HepG2 (cell line): ENCODE measurements around the gene GEMIN2. TPM values are rescaled to one million over a fixed set of nuclear protein-coding genes. Genes with fewer than 3 reads are reported as not detected.
A peak's percentile ranks its signal among the peaks of the same experiment; 100 is the strongest.

Experiments used
- ARNT ChIP-seq: fragments of 450-650 bp; IDR thresholded peaks from 2 replicates; pipeline ENCODE4 v1.6.1; 2017
- CCAR2 ChIP-seq: fragments of 200-400 bp; formaldehyde crosslinking; optimal IDR thresholded peaks from 2 replicates; pipeline ENCODE3; 2018; ENCODE audit warnings: low read depth, mild to moderate bottlenecking, low read length, moderate library complexity
- EEA1 ChIP-seq: sonication (generic); formaldehyde crosslinking; IDR thresholded peaks from 2 replicates; pipeline ENCODE4 v1.5.1; 2020; ENCODE audit warnings: mild to moderate bottlenecking, missing genetic modification reagents, borderline replicate concordance
- HES4 ChIP-seq: sonication (generic); formaldehyde crosslinking; IDR thresholded peaks from 2 replicates; pipeline ENCODE4 v1.9.0; 2021; ENCODE audit warnings: mild to moderate bottlenecking, missing genetic modification reagents, borderline replicate concordance
- MEIS1 ChIP-seq: sonication (generic); formaldehyde crosslinking; IDR thresholded peaks from 2 replicates; pipeline ENCODE4 v1.9.0; 2021; ENCODE audit warnings: mild to moderate bottlenecking, missing genetic modification reagents, moderate library complexity, borderline replicate concordance
- NFIB ChIP-seq: sonication (generic); formaldehyde crosslinking; IDR thresholded peaks from 2 replicates; pipeline ENCODE4 v1.9.0; 2021; ENCODE audit warnings: missing genetic modification reagents, mild to moderate bottlenecking, borderline replicate concordance
- PRPF4 ChIP-seq: fragments of 200-400 bp; formaldehyde crosslinking; IDR thresholded peaks from 2 replicates; pipeline ENCODE4 v1.6.1; 2016; ENCODE audit warnings: low read length, low read depth; ENCODE audit not compliant: poor library complexity, severe bottlenecking
- STAT6 ChIP-seq: sonication (generic); formaldehyde crosslinking; IDR thresholded peaks from 2 replicates; pipeline ENCODE4 v1.4.0; 2020; ENCODE audit warnings: missing genetic modification reagents, mild to moderate bottlenecking, borderline replicate concordance
- TSC22D2 ChIP-seq: sonication (generic); formaldehyde crosslinking; IDR thresholded peaks from 2 replicates; pipeline ENCODE4 v1.5.1; 2020; ENCODE audit warnings: missing genetic modification reagents, mild to moderate bottlenecking, borderline replicate concordance
- ZFP37 ChIP-seq: sonication (generic); formaldehyde crosslinking; IDR thresholded peaks from 2 replicates; pipeline ENCODE4 v1.4.0; 2020; ENCODE audit warnings: missing genetic modification reagents, borderline replicate concordance
- ZNF101 ChIP-seq: sonication (generic); formaldehyde crosslinking; IDR thresholded peaks from 2 replicates; pipeline ENCODE4 v1.4.0; 2020; ENCODE audit warnings: mild to moderate bottlenecking, low read depth, missing genetic modification reagents, borderline replicate concordance
- ZNF441 ChIP-seq: sonication (generic); formaldehyde crosslinking; IDR thresholded peaks from 2 replicates; pipeline ENCODE4 v1.7.0; 2021; ENCODE audit warnings: missing genetic modification reagents, borderline replicate concordance
- ZNF691 ChIP-seq: sonication (generic); formaldehyde crosslinking; IDR thresholded peaks from 2 replicates; pipeline ENCODE4 v1.4.0; 2020; ENCODE audit warnings: missing genetic modification reagents, low read depth, mild to moderate bottlenecking, borderline replicate concordance
- polyA plus RNA-seq, 8 experiments: library from polyadenylated mRNA; depleted of rRNA in 3 of 8; stranded (reverse) in 7 of 8; unstranded in 1 of 8; fragments of >200 nt; fragmentation: Illumina TruSeq in 4 of 8; extraction: Trizol in 4 of 8; gene quantifications; 2 replicates each; pipeline versions ENCODE4 v1.2.1 to v1.2.3, GENCODE V29; 2011 to 2016; ENCODE audit warnings: low read depth in 4 of 8, missing spikeins in 1 of 8, mixed read lengths in 1 of 8; ENCODE audit not compliant: insufficient read depth in 1 of 8
- total RNA-seq, 5 experiments: library from RNA; depleted of rRNA; stranded (reverse); fragments of >200 nt; fragmentation: Illumina TruSeq; extraction: Trizol; gene quantifications; 2 replicates each; pipeline ENCODE4 v1.2.3, GENCODE V29; 2016; ENCODE audit warnings: low read depth in 1 of 5
- TF ChIP-seq, protein P1 (sequence below), 2 experiments: sonication (generic) in 1 of 2; formaldehyde crosslinking in 1 of 2; IDR thresholded peaks; 2 replicates each; pipeline versions ENCODE4 v1.4.0 to v1.6.1; 2016 to 2020; ENCODE audit warnings: borderline replicate concordance in 1 of 2, low read depth in 1 of 2, mild to moderate bottlenecking in 1 of 2, missing genetic modification reagents in 1 of 2
- TF ChIP-seq, protein P2 (sequence below): IDR thresholded peaks from 2 replicates; pipeline ENCODE4 v1.6.1; 2016; ENCODE audit warnings: missing genetic modification reagents, missing compliant biosample characterization
- TF ChIP-seq, protein P3 (sequence below): sonication (generic); formaldehyde crosslinking; IDR thresholded peaks from 2 replicates; pipeline ENCODE4 v1.5.0; 2020; ENCODE audit warnings: missing genetic modification reagents
- TF ChIP-seq, protein P4 (sequence below): sonication (generic); formaldehyde crosslinking; IDR thresholded peaks from 2 replicates; pipeline ENCODE4 v1.8.1; 2023; ENCODE audit warnings: missing genetic modification reagents, mild to moderate bottlenecking, borderline replicate concordance

GEMIN2 gene
- total and polyA plus RNA-seq, 2 of the 13 experiments (the other 11 are each of a cell fraction or from before 2014, with no cell fraction given), result 54.8 to 110 TPM

DNA sequence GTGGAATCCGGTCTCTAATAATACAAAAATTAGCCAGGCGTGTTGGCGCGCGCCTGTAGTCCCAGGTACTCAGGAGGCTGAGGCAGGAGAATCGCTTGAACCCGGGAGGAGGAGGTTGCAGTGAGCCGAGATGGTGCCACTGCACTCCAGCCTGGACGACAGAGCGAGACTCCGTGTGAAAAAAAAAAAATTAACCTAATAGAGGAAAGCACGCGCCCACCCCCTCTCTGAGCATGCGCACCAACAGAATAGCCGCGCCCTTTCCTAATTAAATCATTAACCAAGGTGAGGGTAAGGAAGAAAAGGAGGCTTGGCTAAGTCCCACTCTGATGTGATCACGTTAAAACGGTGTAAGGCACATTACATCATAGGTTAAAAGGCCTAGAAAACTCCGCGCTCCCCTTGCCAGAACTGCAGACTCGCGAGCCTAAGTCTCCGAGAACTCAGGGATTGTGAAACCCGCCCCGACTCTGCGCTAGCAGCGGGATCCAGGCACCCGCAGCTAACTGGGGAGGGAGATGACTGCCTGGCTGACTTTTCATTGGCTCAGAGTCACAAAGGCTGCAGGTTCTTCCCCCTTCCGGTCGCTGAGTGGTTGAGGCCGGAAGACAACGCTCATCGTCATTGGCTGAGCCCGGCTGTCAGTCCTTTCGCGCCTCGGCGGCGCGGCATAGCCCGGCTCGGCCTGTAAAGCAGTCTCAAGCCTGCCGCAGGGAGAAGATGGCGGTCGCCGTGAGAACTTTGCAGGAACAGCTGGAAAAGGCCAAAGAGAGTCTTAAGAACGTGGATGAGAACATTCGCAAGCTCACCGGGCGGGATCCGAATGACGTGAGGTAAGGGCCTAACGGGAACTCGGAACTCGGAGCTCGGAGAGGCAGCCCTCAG is 60.7 kb downstream of the GEMIN2 start, which contains the start of gene PNN (continued):
- TF ChIP-seq, protein P1, sequence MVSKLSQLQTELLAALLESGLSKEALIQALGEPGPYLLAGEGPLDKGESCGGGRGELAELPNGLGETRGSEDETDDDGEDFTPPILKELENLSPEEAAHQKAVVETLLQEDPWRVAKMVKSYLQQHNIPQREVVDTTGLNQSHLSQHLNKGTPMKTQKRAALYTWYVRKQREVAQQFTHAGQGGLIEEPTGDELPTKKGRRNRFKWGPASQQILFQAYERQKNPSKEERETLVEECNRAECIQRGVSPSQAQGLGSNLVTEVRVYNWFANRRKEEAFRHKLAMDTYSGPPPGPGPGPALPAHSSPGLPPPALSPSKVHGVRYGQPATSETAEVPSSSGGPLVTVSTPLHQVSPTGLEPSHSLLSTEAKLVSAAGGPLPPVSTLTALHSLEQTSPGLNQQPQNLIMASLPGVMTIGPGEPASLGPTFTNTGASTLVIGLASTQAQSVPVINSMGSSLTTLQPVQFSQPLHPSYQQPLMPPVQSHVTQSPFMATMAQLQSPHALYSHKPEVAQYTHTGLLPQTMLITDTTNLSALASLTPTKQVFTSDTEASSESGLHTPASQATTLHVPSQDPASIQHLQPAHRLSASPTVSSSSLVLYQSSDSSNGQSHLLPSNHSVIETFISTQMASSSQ (IDR thresholded peaks at IDR 0.05; ENCODE audit: low read depth), result peak; percentile 97
- TF ChIP-seq, protein P1 (CRISPR knock-in tag; IDR thresholded peaks at IDR 0.05; ENCODE audit: borderline replicate concordance), result peak; percentile 98; the same call in 1 of the 2 replicates
- peak; percentile 90 for TF ChIP-seq ZFP37
- TF ChIP-seq ZNF441 (CRISPR knock-in tag), result peak; percentile 90
- TF ChIP-seq ARNT, result no peak
- TF ChIP-seq, protein P2, sequence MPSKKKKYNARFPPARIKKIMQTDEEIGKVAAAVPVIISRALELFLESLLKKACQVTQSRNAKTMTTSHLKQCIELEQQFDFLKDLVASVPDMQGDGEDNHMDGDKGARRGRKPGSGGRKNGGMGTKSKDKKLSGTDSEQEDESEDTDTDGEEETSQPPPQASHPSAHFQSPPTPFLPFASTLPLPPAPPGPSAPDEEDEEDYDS (CRISPR knock-in tag), result peak; percentile 90
- TF ChIP-seq EEA1 (CRISPR knock-in tag), result peak; percentile 94; the same call in 1 of the 2 replicates
- peak; percentile 78 for TF ChIP-seq PRPF4
- TF ChIP-seq TSC22D2 (CRISPR knock-in tag), result peak; percentile 91
- TF ChIP-seq CCAR2, result peak; percentile 90
- TF ChIP-seq, protein P3, sequence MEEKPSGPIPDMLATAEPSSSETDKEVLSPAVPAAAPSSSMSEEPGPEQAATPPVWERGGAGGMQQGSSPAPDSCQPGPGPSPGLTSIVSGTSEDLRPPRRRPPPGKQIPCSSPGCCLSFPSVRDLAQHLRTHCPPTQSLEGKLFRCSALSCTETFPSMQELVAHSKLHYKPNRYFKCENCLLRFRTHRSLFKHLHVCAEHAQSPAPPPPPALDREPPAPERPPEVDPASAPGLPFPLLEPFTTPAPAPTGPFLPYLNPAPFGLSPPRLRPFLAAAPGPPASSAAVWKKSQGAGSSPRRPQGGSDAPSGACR (CRISPR knock-in tag), result 0 out of 2 replicates have a peak, but pooled peaks have one; percentile 69
- peak; percentile 82; the same call in 1 of the 2 replicates for TF ChIP-seq HES4 (CRISPR knock-in tag)
- TF ChIP-seq, protein P4, sequence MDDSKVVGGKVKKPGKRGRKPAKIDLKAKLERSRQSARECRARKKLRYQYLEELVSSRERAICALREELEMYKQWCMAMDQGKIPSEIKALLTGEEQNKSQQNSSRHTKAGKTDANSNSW (CRISPR knock-in tag), result peak; percentile 97
- TF ChIP-seq ZNF691 (CRISPR knock-in tag), result peak; percentile 19; the same call in 1 of the 2 replicates
- TF ChIP-seq NFIB, result no peak
- TF ChIP-seq MEIS1 (CRISPR knock-in tag), result peak; percentile 98
- TF ChIP-seq ZNF101 (CRISPR knock-in tag), result no peak; the same call in none of the 2 replicates
- TF ChIP-seq STAT6 (CRISPR knock-in tag), result peak; percentile 37; the same call in 1 of the 2 replicates
